ENCODE data around the gene MET. TPM values are rescaled to one million over a fixed set of nuclear protein-coding genes. Genes with fewer than 3 reads are reported as not detected.
A peak's percentile ranks its signal among the peaks of the same experiment; 100 is the strongest.

Gene MET
- total RNA-seq, 1 experiment from 2014 or later, result 200 TPM

- Histone ChIP-seq H3K9ac (ENCODE audit: low read length) (no peak overlapping the region), H3K4me3 (replicated peaks in 1 of 2; ENCODE audit: low read depth in 1 of 2, low read length in 2 of 2) (no peak overlapping the region), H3K79me2 (ENCODE audit: insufficient read depth, low read length) (peaks cover 64% of the 10 kb centered on the region), H3K36me3 (ENCODE audit: control insufficient read depth in 1 of 2, insufficient read depth in 2 of 2, low read length in 2 of 2) (peaks cover 36 to 98% of the 10 kb centered on the region in 2 experiments), H3K27ac (ENCODE audit: low read depth, low read length) (peak overlapping the region; percentile 44), H3K27me3 (ENCODE audit: insufficient read depth, low read length) (no peaks in the 10 kb centered on the region), H3K4me1 (ENCODE audit: control insufficient read depth in 1 of 2, insufficient read depth in 2 of 2, low read length in 2 of 2) (peaks cover 54 to 74% of the 10 kb centered on the region in 2 experiments), H3K9me3 (ENCODE audit: control insufficient read depth in 1 of 2, insufficient read depth in 1 of 2, low read depth in 1 of 2, low read length in 2 of 2) (no peaks in the 10 kb centered on the region), H3K9me2 (ENCODE audit: insufficient read depth) (no peaks in the 10 kb centered on the region), H2AFZ (ENCODE audit: low read depth, low read length, poor library complexity, severe bottlenecking) (no peak overlapping the region), H4K20me1 (ENCODE audit: insufficient read depth) (no peaks in the 10 kb centered on the region), H3K4me2 (ENCODE audit: low read length) (no peak overlapping the region)
- intact Hi-C loops (cut with micrococcal nuclease), result no loop called here
- POLR2A ChIA-PET, result no interaction called here
- RAD21 ChIA-PET (ENCODE audit: low non-redundant PET in 1 of 2, low total read pairs in 2 of 2, uncharacterized antibody in 2 of 2, unreplicated experiment in 2 of 2), result no interaction called here
- no TSS peak for BruUV-seq (replicated peaks)
- TF ChIP-seq POLR2AphosphoS5 (IDR thresholded peaks at IDR 0.05; ENCODE audit: low read depth, low read length), result no peak
- TF ChIP-seq TCF7L2 (IDR thresholded peaks at IDR 0.05; ENCODE audit: borderline replicate concordance, extremely low read depth, insufficient read depth, insufficient read length), result no peak
- TF ChIP-seq SRF (IDR thresholded peaks at IDR 0.05; ENCODE audit: low read depth), result 0 out of 2 replicates have a peak, but pooled peaks have one; percentile 27
- DNase-seq (ENCODE audit: low read depth, low spot score) (no peak), ATAC-seq (no peak)
- CTCF ChIA-PET, result no interaction called here
These were observed 110.2 kb downstream of the MET start for GRCh38 chr7:116782177-116782711.

- RAD21 ChIA-PET (ENCODE audit: low non-redundant PET in 1 of 2, low total read pairs in 2 of 2, uncharacterized antibody in 2 of 2, unreplicated experiment in 2 of 2), result no interaction called here
- intact Hi-C loops (cut with micrococcal nuclease), result no loop called here
- Histone ChIP-seq H4K20me1 (ENCODE audit: insufficient read depth) (no peaks in the 10 kb centered on the region), H3K4me1 (ENCODE audit: control insufficient read depth in 1 of 2, insufficient read depth in 2 of 2, low read length in 2 of 2) (peaks cover 38 to 58% of the 10 kb centered on the region in 2 experiments), H3K27me3 (ENCODE audit: insufficient read depth, low read length) (no peaks in the 10 kb centered on the region), H3K9me3 (ENCODE audit: control insufficient read depth in 1 of 2, insufficient read depth in 1 of 2, low read depth in 1 of 2, low read length in 2 of 2) (no peaks in the 10 kb centered on the region), H3K27ac (ENCODE audit: low read depth, low read length) (peak overlapping the region; percentile 19), H3K9ac (ENCODE audit: low read length) (no peak overlapping the region), H2AFZ (ENCODE audit: low read depth, low read length, poor library complexity, severe bottlenecking) (no peak overlapping the region), H3K4me3 (replicated peaks in 1 of 2; ENCODE audit: low read depth in 1 of 2, low read length in 2 of 2) (no peak overlapping the region), H3K36me3 (ENCODE audit: control insufficient read depth in 1 of 2, insufficient read depth in 2 of 2, low read length in 2 of 2) (peaks cover 32 to 100% of the 10 kb centered on the region in 2 experiments), H3K4me2 (ENCODE audit: low read length) (no peak overlapping the region), H3K9me2 (ENCODE audit: insufficient read depth) (no peaks in the 10 kb centered on the region), H3K79me2 (ENCODE audit: insufficient read depth, low read length) (peaks cover 58% of the 10 kb centered on the region)
- no TSS peak for BruUV-seq (replicated peaks)
- no peak for TF ChIP-seq POLR2A (IDR thresholded peaks at IDR 0.05; ENCODE audit: borderline replicate concordance, extremely low read depth, insufficient read depth, insufficient read length)
- no peak for TF ChIP-seq TCF7L2 (IDR thresholded peaks at IDR 0.05; ENCODE audit: borderline replicate concordance, extremely low read depth, insufficient read depth, insufficient read length)
- TF ChIP-seq CBX3 (IDR thresholded peaks at IDR 0.05; ENCODE audit: low read depth), result no peak
- ATAC-seq (no peak), DNase-seq (ENCODE audit: low read depth, low spot score) (no peak)
- CTCF ChIA-PET, result no interaction called here
- POLR2A ChIA-PET, result no interaction called here
These were observed 111.8 kb downstream of the MET start for GRCh38 chr7:116783666-116784318.

Measured in HCT116 (cell line).